ENCODE results near the gene ZNF728. TPM values are rescaled to one million over a fixed set of nuclear protein-coding genes. Genes with fewer than 3 reads are reported as not detected.

Gene ZNF728
- total RNA-seq (1 to 10 TPM in 1 of 5 donors, under 1 TPM in 2, not detected in 2; 0.18 to 3.0 (median 0.89) TPM), polyA plus RNA-seq (not detected)
- long read RNA-seq, donor 1, result 0 reads
- long read RNA-seq, donor 2, result 0 reads
- long read RNA-seq, donor 3, result 0 reads
- long read RNA-seq, donor 4, result 0 reads
- long read RNA-seq, donor 5, result 0 reads
- long read RNA-seq, donor 6, result 0 reads
- long read RNA-seq, donor 7, result 0 reads
- long read RNA-seq, donor 8, result 0 reads
- long read RNA-seq, donor 9, result 0 reads
- long read RNA-seq, donor 10, result 0 reads

- Histone ChIP-seq H3K9me3 (peaks cover 5 to 92% (median 61%) of the 10 kb centered on the region in 4 donors), H3K4me3 (peak within 1 kb of the TSS; percentile 34 to 45 (median 40)), H3K4me1 (no peaks in the 10 kb centered on the region), H3K27me3 (no peaks in the 10 kb centered on the region), H3K27ac (peak within 1 kb of the TSS in 2 of 5 donors; percentile 30 to 74), H3K36me3 (peaks cover 0 to 5% (median 0%) of the 10 kb centered on the region in 4 donors)
- intact Hi-C loops (cut with DNase I; ENCODE audit: low total_unique reads), result no loop called here
- 9 to 17% (median 13%) methylated on average over 27 to 46 of the region's 46 CpGs for WGBS, 5 donors
- TF ChIP-seq CTCF (IDR thresholded peaks at IDR 0.05) (no peak), EP300 (IDR thresholded peaks at IDR 0.05) (no peak), POLR2AphosphoS5 (IDR thresholded peaks at IDR 0.05) (no peak), POLR2A (IDR thresholded peaks at IDR 0.05) (no peak)
- DNase-seq, result peak in 1 of 2 donors; percentile 34
These were observed at the start of gene ZNF728 for GRCh38 chr19:23002690-23003422. Gene ZNF728, minus strand, starts transcription at chr19:23003176. Its CDS starts 146 bp downstream, at chr19:23003030.

GRCh38 chr19:23052349-23052748 is 49.4 kb upstream of the ZNF728 start:
- Histone ChIP-seq H3K27me3 (no peaks in the 10 kb centered on the region), H3K4me3 (no peak overlapping the region), H3K36me3 (no peaks in the 10 kb centered on the region), H3K27ac (no peak overlapping the region), H3K9me3 (peaks cover 0 to 79% (median 15%) of the 10 kb centered on the region in 4 donors), H3K4me1 (no peaks in the 10 kb centered on the region)
- DNase-seq, result no peak
- intact Hi-C loops (cut with DNase I; ENCODE audit: low total_unique reads), result no loop called here
- WGBS, 5 donors, result 29 to 58% (median 37%) methylated on average over 1 of the region's 1 CpG
- TF ChIP-seq POLR2AphosphoS5 (IDR thresholded peaks at IDR 0.05), result no peak
- TF ChIP-seq CTCF (IDR thresholded peaks at IDR 0.05), result no peak
- no peak for TF ChIP-seq POLR2A (IDR thresholded peaks at IDR 0.05)
- no peak for TF ChIP-seq EP300 (IDR thresholded peaks at IDR 0.05)

- WGBS, 5 donors, result 55 to 80% (median 70%) methylated on average over 4 of the region's 4 CpGs
- DNase-seq, result no peak
- Histone ChIP-seq H3K4me3 (no peak overlapping the region), H3K4me1 (no peaks in the 10 kb centered on the region), H3K36me3 (no peaks in the 10 kb centered on the region), H3K27ac (no peak overlapping the region), H3K27me3 (no peaks in the 10 kb centered on the region), H3K9me3 (peaks cover 0 to 82% (median 26%) of the 10 kb centered on the region in 4 donors)
- TF ChIP-seq EP300 (IDR thresholded peaks at IDR 0.05), result no peak
- TF ChIP-seq CTCF (IDR thresholded peaks at IDR 0.05), result no peak
- TF ChIP-seq POLR2AphosphoS5 (IDR thresholded peaks at IDR 0.05), result no peak
- no peak for TF ChIP-seq POLR2A (IDR thresholded peaks at IDR 0.05)
- intact Hi-C loops (cut with DNase I; ENCODE audit: low total_unique reads), result no loop called here
These were observed 46.3 kb upstream of the ZNF728 start for GRCh38 chr19:23049256-23049655.

GRCh38 chr19:23046743-23047142 is 43.8 kb upstream of the ZNF728 start:
- TF ChIP-seq EP300 (IDR thresholded peaks at IDR 0.05) (no peak), POLR2AphosphoS5 (IDR thresholded peaks at IDR 0.05) (no peak), CTCF (IDR thresholded peaks at IDR 0.05) (no peak), POLR2A (IDR thresholded peaks at IDR 0.05) (no peak)
- 76 to 83% (median 80%) methylated on average over 5 to 6 of the region's 6 CpGs for WGBS, 5 donors
- H3K27ac ChIP-seq, result no peak overlapping the region
- no peak for DNase-seq
- no peaks in the 10 kb centered on the region for H3K27me3 ChIP-seq
- no peaks in the 10 kb centered on the region for H3K36me3 ChIP-seq
- no peaks in the 10 kb centered on the region for H3K4me1 ChIP-seq
- intact Hi-C loops (cut with DNase I; ENCODE audit: low total_unique reads), result no loop called here
- peaks cover 0 to 83% (median 37%) of the 10 kb centered on the region in 4 donors for H3K9me3 ChIP-seq
- no peak overlapping the region for H3K4me3 ChIP-seq

Measured in stomach (tissue), 19 donors.